HEK293 (cell line): ENCODE results near the gene TMEM255B.

ENCODE experiments used
- CTCF ChIA-PET: fragments of 350-600 bp; formaldehyde crosslinking; extraction: SDS; loops from one replicate; lab custom pipeline; 2021; ENCODE audit warnings: antibody characterized with exemption; lab: Yijun Ruan, JAX
- POLR2A ChIA-PET: fragments of 300-600 bp; formaldehyde crosslinking; extraction: SDS; loops from one replicate; lab custom pipeline; 2020; ENCODE audit warnings: antibody characterized with exemption, inconsistent platforms; lab: Yijun Ruan, JAX
- H3K27ac ChIP-seq: fragments of 200-500 bp; sonication (Bioruptor generic); 2 replicates; pipeline ENCODE4 v1.5.1; 2014; ENCODE audit warnings: low read depth, low read length, control low read depth, inconsistent platforms; ENCODE audit errors: extremely low read depth
- H3K36me3 ChIP-seq, 2 experiments: fragments of 200-500 bp in 1 of 2; sonication (Bioruptor generic) in 1 of 2; 1 replicate in 1 of 2; 2 replicates in 1 of 2; pipeline ENCODE4 v1.5.1; 2014 to 2017; ENCODE audit warnings: inconsistent platforms in 2 of 2, low read length in 2 of 2; ENCODE audit not compliant: control insufficient read depth in 2 of 2, insufficient read depth in 1 of 2
- H3K4me1 ChIP-seq: fragments of 200-500 bp; sonication (Bioruptor generic); 2 replicates; pipeline ENCODE4 v1.5.1; 2014; ENCODE audit warnings: mild to moderate bottlenecking, low read length, inconsistent platforms; ENCODE audit not compliant: control insufficient read depth, insufficient read depth
- H3K4me3 ChIP-seq: 2 replicates; pipeline ENCODE4 v1.5.1; 2011; ENCODE audit warnings: low read depth, mild to moderate bottlenecking, control low read depth, low read length, moderate library complexity
- H3K9me3 ChIP-seq: fragments of 200-500 bp; sonication (Bioruptor generic); 2 replicates; pipeline ENCODE4 v1.5.1; 2014; ENCODE audit warnings: low read depth, low read length, inconsistent platforms; ENCODE audit not compliant: control insufficient read depth, insufficient read depth
- HOXC10 ChIP-seq: sonication (generic); formaldehyde crosslinking; IDR thresholded peaks from 2 replicates; pipeline ENCODE4 v1.8.1; 2023; ENCODE audit warnings: mild to moderate bottlenecking, missing genetic modification reagents
- SCRT1 ChIP-seq: fragments of 450-650 bp; formaldehyde crosslinking; IDR thresholded peaks from 2 replicates; pipeline ENCODE4 v1.5.1; 2016; ENCODE audit warnings: missing biosample characterization, missing genetic modification characterization, borderline replicate concordance
- ZNF16 ChIP-seq: fragments of 450-650 bp; formaldehyde crosslinking; IDR thresholded peaks from 2 replicates; pipeline ENCODE4 v1.5.1; 2016; ENCODE audit warnings: low read depth, missing biosample characterization, missing genetic modification characterization
- ZNF202 ChIP-seq: fragments of 450-650 bp; formaldehyde crosslinking; IDR thresholded peaks from 2 replicates; pipeline ENCODE4 v1.5.1; 2016; ENCODE audit warnings: missing biosample characterization, missing genetic modification characterization, borderline replicate concordance
- ZNF23 ChIP-seq: fragments of 450-650 bp; formaldehyde crosslinking; IDR thresholded peaks from 2 replicates; pipeline ENCODE4 v1.5.1; 2016; ENCODE audit warnings: missing biosample characterization, missing genetic modification characterization, borderline replicate concordance
- ZNF266 ChIP-seq: fragments of 450-650 bp; formaldehyde crosslinking; IDR thresholded peaks from 2 replicates; pipeline ENCODE4 v1.5.1; 2016; ENCODE audit warnings: missing biosample characterization, missing genetic modification characterization, low read depth
- ZNF350 ChIP-seq: fragments of 450-650 bp; formaldehyde crosslinking; IDR thresholded peaks from 2 replicates; pipeline ENCODE4 v1.5.0; 2017; ENCODE audit warnings: missing biosample characterization, mild to moderate bottlenecking, missing genetic modification characterization
- ZNF433 ChIP-seq: fragments of 450-650 bp; formaldehyde crosslinking; IDR thresholded peaks from 2 replicates; pipeline ENCODE4 v1.5.1; 2016; ENCODE audit warnings: missing biosample characterization, missing genetic modification characterization, low read depth
- ZNF561 ChIP-seq: fragments of 450-650 bp; IDR thresholded peaks from 2 replicates; pipeline ENCODE4 v1.5.1; 2018; ENCODE audit warnings: missing biosample characterization, missing genetic modification characterization, borderline replicate concordance
- ZNF624 ChIP-seq: fragments of 450-650 bp; formaldehyde crosslinking; IDR thresholded peaks from 2 replicates; pipeline ENCODE4 v1.5.1; 2017; ENCODE audit warnings: missing biosample characterization, missing genetic modification characterization
- ZNF626 ChIP-seq: fragments of 450-650 bp; sonication (Bioruptor Pico); formaldehyde crosslinking; IDR thresholded peaks from 2 replicates; pipeline ENCODE4 v1.5.1; 2018; ENCODE audit warnings: missing biosample characterization, missing genetic modification characterization, inconsistent platforms
- ZNF792 ChIP-seq: fragments of 450-650 bp; formaldehyde crosslinking; IDR thresholded peaks from 2 replicates; pipeline ENCODE4 v1.5.1; 2016; ENCODE audit warnings: missing biosample characterization, missing genetic modification characterization
- TF ChIP-seq, protein P1 (sequence below): fragments of 450-650 bp; formaldehyde crosslinking; conservative IDR thresholded peaks from 2 replicates; pipeline ENCODE4 v1.5.1; 2016; ENCODE audit warnings: low read depth, missing biosample characterization, missing genetic modification characterization
- TF ChIP-seq, protein P2 (sequence below): fragments of 450-650 bp; formaldehyde crosslinking; IDR thresholded peaks from 2 replicates; pipeline ENCODE4 v1.5.1; 2017; ENCODE audit warnings: missing biosample characterization, missing genetic modification characterization
- TF ChIP-seq, protein P3 (sequence below): fragments of 450-650 bp; formaldehyde crosslinking; IDR thresholded peaks from 2 replicates; pipeline ENCODE4 v1.5.1; 2016; ENCODE audit warnings: missing biosample characterization, missing genetic modification characterization
- TF ChIP-seq, protein P4 (sequence below): fragments of 450-650 bp; formaldehyde crosslinking; IDR thresholded peaks from 2 replicates; pipeline ENCODE4 v1.5.0; 2017; ENCODE audit warnings: missing biosample characterization, missing genetic modification characterization, borderline replicate concordance

The TMEM255B gene

DNA sequence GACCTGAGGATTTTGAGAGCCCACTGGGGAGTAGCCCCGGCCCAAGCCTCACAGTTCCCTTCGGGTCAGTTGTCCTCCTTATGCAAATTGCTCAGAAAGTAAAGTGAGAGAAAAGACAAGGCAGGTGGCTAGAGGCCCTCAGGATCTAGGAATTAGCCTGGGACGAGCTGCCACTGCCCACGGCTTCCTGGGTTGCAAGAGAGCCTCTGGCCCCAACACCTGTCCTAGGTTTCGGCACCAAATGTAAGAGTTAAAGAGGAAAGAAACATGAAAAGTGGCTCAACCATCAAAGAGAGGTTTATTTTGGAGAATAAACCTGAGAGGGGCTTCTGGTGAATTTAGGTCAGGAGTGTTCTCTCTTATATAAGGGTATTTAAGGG is 25.6 kb downstream of the TMEM255B start:
- no peaks in the 10 kb centered on the region for H3K4me1 ChIP-seq
- no peak for TF ChIP-seq HOXC10 (CRISPR knock-in tag)
- no peak for TF ChIP-seq ZNF16 (tag by site-specific recombination)
- TF ChIP-seq, protein P1, sequence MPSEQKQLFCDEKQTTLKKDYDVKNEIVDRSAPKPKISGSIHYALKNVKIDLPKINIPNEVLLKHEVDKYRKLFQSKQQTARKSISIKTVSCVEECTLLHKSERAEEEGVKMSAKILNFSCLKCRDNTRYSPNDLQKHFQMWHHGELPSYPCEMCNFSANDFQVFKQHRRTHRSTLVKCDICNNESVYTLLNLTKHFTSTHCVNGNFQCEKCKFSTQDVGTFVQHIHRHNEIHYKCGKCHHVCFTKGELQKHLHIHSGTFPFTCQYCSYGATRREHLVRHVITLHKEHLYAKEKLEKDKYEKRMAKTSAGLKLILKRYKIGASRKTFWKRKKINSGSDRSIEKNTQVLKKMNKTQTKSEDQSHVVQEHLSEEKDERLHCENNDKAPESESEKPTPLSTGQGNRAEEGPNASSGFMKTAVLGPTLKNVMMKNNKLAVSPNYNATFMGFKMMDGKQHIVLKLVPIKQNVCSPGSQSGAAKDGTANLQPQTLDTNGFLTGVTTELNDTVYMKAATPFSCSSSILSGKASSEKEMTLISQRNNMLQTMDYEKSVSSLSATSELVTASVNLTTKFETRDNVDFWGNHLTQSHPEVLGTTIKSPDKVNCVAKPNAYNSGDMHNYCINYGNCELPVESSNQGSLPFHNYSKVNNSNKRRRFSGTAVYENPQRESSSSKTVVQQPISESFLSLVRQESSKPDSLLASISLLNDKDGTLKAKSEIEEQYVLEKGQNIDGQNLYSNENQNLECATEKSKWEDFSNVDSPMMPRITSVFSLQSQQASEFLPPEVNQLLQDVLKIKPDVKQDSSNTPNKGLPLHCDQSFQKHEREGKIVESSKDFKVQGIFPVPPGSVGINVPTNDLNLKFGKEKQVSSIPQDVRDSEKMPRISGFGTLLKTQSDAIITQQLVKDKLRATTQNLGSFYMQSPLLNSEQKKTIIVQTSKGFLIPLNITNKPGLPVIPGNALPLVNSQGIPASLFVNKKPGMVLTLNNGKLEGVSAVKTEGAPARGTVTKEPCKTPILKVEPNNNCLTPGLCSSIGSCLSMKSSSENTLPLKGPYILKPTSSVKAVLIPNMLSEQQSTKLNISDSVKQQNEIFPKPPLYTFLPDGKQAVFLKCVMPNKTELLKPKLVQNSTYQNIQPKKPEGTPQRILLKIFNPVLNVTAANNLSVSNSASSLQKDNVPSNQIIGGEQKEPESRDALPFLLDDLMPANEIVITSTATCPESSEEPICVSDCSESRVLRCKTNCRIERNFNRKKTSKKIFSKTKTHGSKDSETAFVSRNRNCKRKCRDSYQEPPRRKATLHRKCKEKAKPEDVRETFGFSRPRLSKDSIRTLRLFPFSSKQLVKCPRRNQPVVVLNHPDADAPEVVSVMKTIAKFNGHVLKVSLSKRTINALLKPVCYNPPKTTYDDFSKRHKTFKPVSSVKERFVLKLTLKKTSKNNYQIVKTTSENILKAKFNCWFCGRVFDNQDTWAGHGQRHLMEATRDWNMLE (tag by site-specific recombination): no peak
- TF ChIP-seq ZNF792 (tag by site-specific recombination): no peak
- no peak for TF ChIP-seq SCRT1
- no peak for TF ChIP-seq ZNF266
- no peak for TF ChIP-seq ZNF23
- TF ChIP-seq ZNF561: no peak
- TF ChIP-seq ZNF624 (tag by site-specific recombination): no peak
- no peak for TF ChIP-seq ZNF350 (tag by site-specific recombination)
- no peak for TF ChIP-seq ZNF626
- TF ChIP-seq, protein P2, sequence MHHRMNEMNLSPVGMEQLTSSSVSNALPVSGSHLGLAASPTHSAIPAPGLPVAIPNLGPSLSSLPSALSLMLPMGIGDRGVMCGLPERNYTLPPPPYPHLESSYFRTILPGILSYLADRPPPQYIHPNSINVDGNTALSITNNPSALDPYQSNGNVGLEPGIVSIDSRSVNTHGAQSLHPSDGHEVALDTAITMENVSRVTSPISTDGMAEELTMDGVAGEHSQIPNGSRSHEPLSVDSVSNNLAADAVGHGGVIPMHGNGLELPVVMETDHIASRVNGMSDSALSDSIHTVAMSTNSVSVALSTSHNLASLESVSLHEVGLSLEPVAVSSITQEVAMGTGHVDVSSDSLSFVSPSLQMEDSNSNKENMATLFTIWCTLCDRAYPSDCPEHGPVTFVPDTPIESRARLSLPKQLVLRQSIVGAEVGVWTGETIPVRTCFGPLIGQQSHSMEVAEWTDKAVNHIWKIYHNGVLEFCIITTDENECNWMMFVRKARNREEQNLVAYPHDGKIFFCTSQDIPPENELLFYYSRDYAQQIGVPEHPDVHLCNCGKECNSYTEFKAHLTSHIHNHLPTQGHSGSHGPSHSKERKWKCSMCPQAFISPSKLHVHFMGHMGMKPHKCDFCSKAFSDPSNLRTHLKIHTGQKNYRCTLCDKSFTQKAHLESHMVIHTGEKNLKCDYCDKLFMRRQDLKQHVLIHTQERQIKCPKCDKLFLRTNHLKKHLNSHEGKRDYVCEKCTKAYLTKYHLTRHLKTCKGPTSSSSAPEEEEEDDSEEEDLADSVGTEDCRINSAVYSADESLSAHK (tag by site-specific recombination): no peak
- TF ChIP-seq ZNF202 (tag by site-specific recombination): no peak
- TF ChIP-seq, protein P3, sequence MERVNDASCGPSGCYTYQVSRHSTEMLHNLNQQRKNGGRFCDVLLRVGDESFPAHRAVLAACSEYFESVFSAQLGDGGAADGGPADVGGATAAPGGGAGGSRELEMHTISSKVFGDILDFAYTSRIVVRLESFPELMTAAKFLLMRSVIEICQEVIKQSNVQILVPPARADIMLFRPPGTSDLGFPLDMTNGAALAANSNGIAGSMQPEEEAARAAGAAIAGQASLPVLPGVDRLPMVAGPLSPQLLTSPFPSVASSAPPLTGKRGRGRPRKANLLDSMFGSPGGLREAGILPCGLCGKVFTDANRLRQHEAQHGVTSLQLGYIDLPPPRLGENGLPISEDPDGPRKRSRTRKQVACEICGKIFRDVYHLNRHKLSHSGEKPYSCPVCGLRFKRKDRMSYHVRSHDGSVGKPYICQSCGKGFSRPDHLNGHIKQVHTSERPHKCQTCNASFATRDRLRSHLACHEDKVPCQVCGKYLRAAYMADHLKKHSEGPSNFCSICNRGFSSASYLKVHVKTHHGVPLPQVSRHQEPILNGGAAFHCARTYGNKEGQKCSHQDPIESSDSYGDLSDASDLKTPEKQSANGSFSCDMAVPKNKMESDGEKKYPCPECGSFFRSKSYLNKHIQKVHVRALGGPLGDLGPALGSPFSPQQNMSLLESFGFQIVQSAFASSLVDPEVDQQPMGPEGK: no peak
- TF ChIP-seq, protein P4, sequence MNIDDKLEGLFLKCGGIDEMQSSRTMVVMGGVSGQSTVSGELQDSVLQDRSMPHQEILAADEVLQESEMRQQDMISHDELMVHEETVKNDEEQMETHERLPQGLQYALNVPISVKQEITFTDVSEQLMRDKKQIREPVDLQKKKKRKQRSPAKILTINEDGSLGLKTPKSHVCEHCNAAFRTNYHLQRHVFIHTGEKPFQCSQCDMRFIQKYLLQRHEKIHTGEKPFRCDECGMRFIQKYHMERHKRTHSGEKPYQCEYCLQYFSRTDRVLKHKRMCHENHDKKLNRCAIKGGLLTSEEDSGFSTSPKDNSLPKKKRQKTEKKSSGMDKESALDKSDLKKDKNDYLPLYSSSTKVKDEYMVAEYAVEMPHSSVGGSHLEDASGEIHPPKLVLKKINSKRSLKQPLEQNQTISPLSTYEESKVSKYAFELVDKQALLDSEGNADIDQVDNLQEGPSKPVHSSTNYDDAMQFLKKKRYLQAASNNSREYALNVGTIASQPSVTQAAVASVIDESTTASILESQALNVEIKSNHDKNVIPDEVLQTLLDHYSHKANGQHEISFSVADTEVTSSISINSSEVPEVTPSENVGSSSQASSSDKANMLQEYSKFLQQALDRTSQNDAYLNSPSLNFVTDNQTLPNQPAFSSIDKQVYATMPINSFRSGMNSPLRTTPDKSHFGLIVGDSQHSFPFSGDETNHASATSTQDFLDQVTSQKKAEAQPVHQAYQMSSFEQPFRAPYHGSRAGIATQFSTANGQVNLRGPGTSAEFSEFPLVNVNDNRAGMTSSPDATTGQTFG (tag by site-specific recombination): no peak
- TF ChIP-seq ZNF433 (tag by site-specific recombination): no peak
- H3K4me3 ChIP-seq: no peak overlapping the region
- no peaks in the 10 kb centered on the region for H3K36me3 ChIP-seq
- ChIA-PET CTCF (no interaction called here), POLR2A (no interaction called here)
- no peaks in the 10 kb centered on the region for H3K9me3 ChIP-seq
- no peak overlapping the region for H3K27ac ChIP-seq
